Measurements from ENCODE around the gene KHDRBS2. TPM values are rescaled to one million over a fixed set of nuclear protein-coding genes. Genes with fewer than 3 reads are reported as not detected.

The KHDRBS2 gene
- total RNA-seq, 2 experiments from 2014 or later: not detected

GRCh38 chr6:61868507-61869080 lies 417.4 kb downstream of the KHDRBS2 start:
- H3K4me1 ChIP-seq (ENCODE audit: insufficient read depth, low read length): no peaks in the 10 kb centered on the region
- POLR2A ChIA-PET: no interaction called here
- no peak overlapping the region for H3K4me3 ChIP-seq (ENCODE audit: low read length)
- ATAC-seq (ENCODE audit: poor library complexity): no peak
- intact Hi-C loops (cut with DNase I, micrococcal nuclease): no loop called here
- H3K9me3 ChIP-seq (ENCODE audit: control insufficient read depth in 1 of 2, insufficient read depth in 1 of 2, low read length in 2 of 2): peaks cover 0 to 34% of the 10 kb centered on the region in 2 experiments
- Mint-ChIP-seq H3K9me3 (peaks cover 16% of the 10 kb centered on the region), H3K4me1 (ENCODE audit: low read depth) (no peaks in the 10 kb centered on the region), H3K4me3 (no peak overlapping the region), H3K27ac (no peak overlapping the region), H3K27me3 (no peaks in the 10 kb centered on the region), H3K36me3 (ENCODE audit: low read depth) (no peaks in the 10 kb centered on the region)
- no peaks in the 10 kb centered on the region for H3K27me3 ChIP-seq (ENCODE audit: control insufficient read depth in 1 of 2, insufficient read depth in 2 of 2, low read length in 2 of 2)
- no peaks in the 10 kb centered on the region for H3K36me3 ChIP-seq (ENCODE audit: insufficient read depth, low read length)
- TF ChIP-seq, protein P1, sequence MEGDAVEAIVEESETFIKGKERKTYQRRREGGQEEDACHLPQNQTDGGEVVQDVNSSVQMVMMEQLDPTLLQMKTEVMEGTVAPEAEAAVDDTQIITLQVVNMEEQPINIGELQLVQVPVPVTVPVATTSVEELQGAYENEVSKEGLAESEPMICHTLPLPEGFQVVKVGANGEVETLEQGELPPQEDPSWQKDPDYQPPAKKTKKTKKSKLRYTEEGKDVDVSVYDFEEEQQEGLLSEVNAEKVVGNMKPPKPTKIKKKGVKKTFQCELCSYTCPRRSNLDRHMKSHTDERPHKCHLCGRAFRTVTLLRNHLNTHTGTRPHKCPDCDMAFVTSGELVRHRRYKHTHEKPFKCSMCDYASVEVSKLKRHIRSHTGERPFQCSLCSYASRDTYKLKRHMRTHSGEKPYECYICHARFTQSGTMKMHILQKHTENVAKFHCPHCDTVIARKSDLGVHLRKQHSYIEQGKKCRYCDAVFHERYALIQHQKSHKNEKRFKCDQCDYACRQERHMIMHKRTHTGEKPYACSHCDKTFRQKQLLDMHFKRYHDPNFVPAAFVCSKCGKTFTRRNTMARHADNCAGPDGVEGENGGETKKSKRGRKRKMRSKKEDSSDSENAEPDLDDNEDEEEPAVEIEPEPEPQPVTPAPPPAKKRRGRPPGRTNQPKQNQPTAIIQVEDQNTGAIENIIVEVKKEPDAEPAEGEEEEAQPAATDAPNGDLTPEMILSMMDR (IDR thresholded peaks at IDR 0.05): no peak
- CTCF ChIA-PET: no interaction called here
- no peak for DNase-seq
- H3K27ac ChIP-seq (ENCODE audit: low read depth in 1 of 2, low read length in 2 of 2): no peak overlapping the region

DNA sequence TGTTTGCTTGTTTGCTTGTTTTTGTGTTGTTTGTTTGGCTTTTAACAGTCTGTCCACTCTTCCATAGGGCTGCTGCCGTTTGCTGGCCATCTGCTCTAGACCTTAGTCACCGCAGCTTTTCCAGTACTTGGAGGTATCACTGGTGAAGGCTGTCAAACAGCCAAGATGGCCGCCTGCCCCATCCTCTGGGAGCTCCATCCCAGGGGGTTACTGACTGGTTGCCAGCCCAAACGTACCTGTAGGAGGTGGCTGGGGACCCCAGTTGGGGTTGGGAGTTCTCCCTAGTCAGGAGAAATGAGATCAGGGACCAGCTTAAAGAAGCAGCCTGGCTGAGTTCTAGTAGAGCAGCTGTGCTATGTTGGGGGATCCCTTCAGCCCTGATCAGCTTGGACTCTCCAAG lies 418.4 kb downstream of the KHDRBS2 start:
- ChIA-PET CTCF (no interaction called here), POLR2A (no interaction called here)
- Mint-ChIP-seq H3K27me3 (no peaks in the 10 kb centered on the region), H3K4me3 (no peak overlapping the region), H3K36me3 (ENCODE audit: low read depth) (no peaks in the 10 kb centered on the region), H3K4me1 (ENCODE audit: low read depth) (no peaks in the 10 kb centered on the region), H3K27ac (no peak overlapping the region), H3K9me3 (peaks cover 18% of the 10 kb centered on the region)
- Histone ChIP-seq H3K4me1 (ENCODE audit: insufficient read depth, low read length) (no peaks in the 10 kb centered on the region), H3K9me3 (ENCODE audit: control insufficient read depth in 1 of 2, insufficient read depth in 1 of 2, low read length in 2 of 2) (peaks cover 0 to 34% of the 10 kb centered on the region in 2 experiments), H3K4me3 (ENCODE audit: low read length) (no peak overlapping the region), H3K36me3 (ENCODE audit: insufficient read depth, low read length) (no peaks in the 10 kb centered on the region), H3K27ac (ENCODE audit: low read depth in 1 of 2, low read length in 2 of 2) (no peak overlapping the region), H3K27me3 (ENCODE audit: control insufficient read depth in 1 of 2, insufficient read depth in 2 of 2, low read length in 2 of 2) (no peaks in the 10 kb centered on the region)
- intact Hi-C loops (cut with DNase I, micrococcal nuclease): no loop called here
- TF ChIP-seq, protein P1 (IDR thresholded peaks at IDR 0.05): no peak
- DNase-seq: no peak
- no peak for ATAC-seq (ENCODE audit: poor library complexity)

- H3K4me3 ChIP-seq (ENCODE audit: low read length): no peak overlapping the region
- DNase-seq: no peak
- Mint-ChIP-seq H3K27me3 (no peaks in the 10 kb centered on the region), H3K9me3 (peaks cover 16% of the 10 kb centered on the region), H3K4me3 (no peak overlapping the region), H3K36me3 (ENCODE audit: low read depth) (no peaks in the 10 kb centered on the region), H3K4me1 (ENCODE audit: low read depth) (no peaks in the 10 kb centered on the region), H3K27ac (no peak overlapping the region)
- TF ChIP-seq, protein P1 (IDR thresholded peaks at IDR 0.05): no peak
- H3K4me1 ChIP-seq (ENCODE audit: insufficient read depth, low read length): no peaks in the 10 kb centered on the region
- no peak overlapping the region for H3K27ac ChIP-seq (ENCODE audit: low read depth in 1 of 2, low read length in 2 of 2)
- no peaks in the 10 kb centered on the region for H3K27me3 ChIP-seq (ENCODE audit: control insufficient read depth in 1 of 2, insufficient read depth in 2 of 2, low read length in 2 of 2)
- intact Hi-C loops (cut with DNase I, micrococcal nuclease): no loop called here
- ChIA-PET POLR2A (no interaction called here), CTCF (no interaction called here)
- no peaks in the 10 kb centered on the region for H3K9me3 ChIP-seq (ENCODE audit: control insufficient read depth in 1 of 2, insufficient read depth in 1 of 2, low read length in 2 of 2)
- no peaks in the 10 kb centered on the region for H3K36me3 ChIP-seq (ENCODE audit: insufficient read depth, low read length)
- ATAC-seq (ENCODE audit: poor library complexity): no peak
Measured at GRCh38 chr6:61857541-61857940, 428.5 kb downstream of the KHDRBS2 start.
